NCI-H1048 (cell line): ENCODE results near the gene FBXO38.

Experiments
- DNase-seq: peaks from one replicate; lab custom pipeline; 2025; lab: John Stamatoyannopoulos, UW

The FBXO38 gene

DNA sequence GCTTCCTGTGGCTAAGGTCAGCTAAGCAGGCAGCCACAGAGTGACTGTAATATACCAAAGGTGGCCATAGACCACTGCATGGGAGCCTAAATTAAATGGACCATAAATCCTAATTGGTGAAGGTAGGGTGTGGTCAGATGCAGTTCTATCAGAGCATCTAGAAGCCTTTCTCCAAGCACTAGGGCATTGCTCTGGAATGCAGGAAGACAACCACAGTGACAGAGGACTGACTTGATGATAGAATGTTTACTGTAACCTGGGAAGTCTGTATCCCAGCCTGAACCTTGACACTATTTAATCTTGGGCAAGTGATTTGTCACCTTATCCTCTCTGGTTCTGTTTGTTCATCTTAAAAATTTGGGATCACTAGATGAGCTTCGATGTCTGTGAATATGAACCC is 2.3 kb downstream of the FBXO38 start:
- no peak for DNase-seq

DNA sequence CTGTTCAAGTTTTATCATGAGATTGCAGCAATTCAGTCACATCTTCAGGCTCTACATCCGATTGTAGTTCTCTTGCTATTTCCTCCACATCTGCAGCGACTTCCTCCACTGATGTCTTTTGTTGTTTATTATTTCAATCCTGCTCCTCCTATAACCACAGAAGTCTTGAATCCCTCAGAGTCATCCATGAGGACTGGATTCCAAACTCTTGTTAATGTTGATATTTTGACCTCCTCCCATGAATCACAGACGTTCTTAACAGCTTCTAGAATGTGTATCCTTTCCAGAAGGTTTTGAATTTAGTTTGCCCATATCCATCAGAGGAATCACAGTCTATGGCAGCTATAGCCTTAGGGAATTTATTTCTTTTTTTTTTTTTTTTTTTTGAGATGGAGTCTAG is 3.6 kb downstream of the FBXO38 start:
- no peak for DNase-seq

DNA sequence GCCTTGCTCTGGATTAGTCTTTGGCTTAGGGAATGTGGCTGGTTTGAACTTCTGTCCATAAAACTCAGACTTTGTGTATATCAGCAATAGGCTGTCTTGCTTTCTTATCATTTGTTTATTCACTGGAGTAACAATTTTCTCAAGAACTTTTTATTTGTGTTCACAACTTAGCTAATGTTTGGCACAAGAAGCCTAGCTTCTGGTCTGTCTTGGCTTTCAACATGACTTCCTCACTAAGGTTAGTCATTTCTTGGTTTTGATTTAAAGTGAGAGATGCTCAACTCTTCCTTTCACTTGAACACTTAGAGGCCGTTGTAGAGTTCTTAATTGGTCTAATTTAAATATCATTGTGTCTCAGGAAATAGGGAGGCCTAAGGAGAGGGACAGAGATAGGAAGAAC is 4.9 kb downstream of the FBXO38 start:
- DNase-seq = no peak

DNA sequence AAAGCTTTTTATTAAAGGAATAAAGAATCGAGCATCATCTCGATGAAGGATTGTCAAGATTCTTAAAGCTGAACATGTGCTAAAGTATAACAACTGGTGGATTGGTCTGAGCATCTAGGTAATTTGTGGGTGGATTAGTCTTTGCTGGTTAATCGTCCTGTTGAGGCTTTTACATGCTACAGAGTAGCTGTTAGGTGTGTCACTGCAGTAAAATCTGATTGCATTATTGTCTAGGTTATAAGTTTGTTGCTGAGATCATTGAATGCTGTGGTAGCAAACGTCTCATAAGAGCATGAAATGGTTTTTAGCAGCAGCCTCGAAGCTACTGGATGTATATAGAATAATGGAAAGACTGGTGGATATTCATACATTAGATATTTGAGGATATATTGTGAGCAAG is 7.2 kb downstream of the FBXO38 start:
- DNase-seq = no peak

DNA sequence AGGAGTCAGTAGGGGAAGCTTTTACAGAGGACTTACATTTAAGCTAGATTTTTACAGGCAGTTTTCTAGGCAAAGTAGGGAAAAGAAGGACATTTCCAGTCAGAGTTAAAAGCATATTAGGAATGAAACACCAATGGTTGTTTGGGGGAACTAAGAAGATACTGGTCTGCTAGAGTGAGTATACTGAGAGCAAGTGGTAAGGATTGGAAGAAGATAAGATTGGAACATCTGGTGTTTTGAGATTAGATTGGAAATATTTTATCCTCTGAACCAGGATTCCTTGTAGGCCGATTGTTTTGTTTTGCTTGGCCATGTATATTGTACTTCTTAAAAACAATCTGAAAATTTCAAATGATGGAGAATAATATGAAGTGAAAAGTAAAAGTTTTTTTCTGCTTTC is 7.7 kb downstream of the FBXO38 start:
- DNase-seq = no peak

DNA sequence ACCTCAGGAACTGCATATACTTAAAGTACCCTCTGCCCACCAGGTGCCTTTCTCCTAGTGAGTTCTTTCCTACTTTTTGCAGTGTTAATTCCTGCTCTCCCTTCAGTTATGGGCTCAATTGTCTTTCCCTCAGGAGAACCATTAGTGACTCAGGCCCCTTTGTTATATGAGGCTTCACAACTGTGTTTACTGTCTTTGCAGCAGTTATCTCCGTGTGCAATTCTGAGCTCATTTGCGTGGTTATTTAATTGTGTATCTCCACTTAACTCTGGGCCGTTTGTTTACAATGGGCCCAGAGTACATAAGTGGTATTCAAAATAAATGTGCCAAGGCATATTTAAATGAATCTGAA is 9.6 kb downstream of the FBXO38 start:
- DNase-seq = no peak

DNA sequence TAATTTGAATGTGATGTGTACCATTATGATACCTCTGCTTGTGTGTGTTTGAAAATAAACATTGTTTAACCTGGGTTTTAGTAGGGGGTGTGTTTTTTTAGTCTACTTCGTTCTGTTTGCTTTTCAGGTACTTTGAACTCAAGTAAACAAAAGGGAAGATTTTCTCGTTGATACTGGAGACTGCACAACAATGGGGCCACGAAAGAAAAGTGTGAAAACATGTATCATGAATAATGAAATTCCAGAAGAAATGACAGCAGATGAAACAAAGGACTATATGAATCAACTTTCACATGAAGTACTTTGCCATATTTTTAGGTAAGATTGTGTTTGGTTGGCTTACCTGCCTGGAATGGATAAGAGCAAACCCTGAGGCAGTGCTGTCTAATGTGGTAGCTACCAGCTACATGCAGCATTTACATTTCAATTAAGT is 10.8 kb downstream of the FBXO38 start:
- no peak for DNase-seq

DNA sequence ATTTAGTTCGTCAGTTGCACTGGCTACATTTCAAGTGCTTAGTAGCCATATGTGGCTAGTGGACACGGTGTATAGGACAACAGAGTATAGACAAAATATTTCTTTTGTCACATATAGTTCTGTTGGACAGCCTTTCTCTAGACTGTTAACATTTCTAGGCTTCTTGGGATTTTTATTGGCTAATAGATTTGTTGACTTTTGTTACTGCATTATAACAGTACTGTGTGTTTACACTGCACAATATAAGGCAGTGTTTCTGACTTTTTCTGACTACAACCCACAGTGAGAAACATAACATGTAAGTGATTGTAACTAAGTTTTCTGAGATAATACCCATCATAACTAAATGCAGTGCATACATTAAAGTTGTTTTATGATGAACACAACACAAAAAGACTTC is 11.3 kb downstream of the FBXO38 start:
- DNase-seq = no peak

DNA sequence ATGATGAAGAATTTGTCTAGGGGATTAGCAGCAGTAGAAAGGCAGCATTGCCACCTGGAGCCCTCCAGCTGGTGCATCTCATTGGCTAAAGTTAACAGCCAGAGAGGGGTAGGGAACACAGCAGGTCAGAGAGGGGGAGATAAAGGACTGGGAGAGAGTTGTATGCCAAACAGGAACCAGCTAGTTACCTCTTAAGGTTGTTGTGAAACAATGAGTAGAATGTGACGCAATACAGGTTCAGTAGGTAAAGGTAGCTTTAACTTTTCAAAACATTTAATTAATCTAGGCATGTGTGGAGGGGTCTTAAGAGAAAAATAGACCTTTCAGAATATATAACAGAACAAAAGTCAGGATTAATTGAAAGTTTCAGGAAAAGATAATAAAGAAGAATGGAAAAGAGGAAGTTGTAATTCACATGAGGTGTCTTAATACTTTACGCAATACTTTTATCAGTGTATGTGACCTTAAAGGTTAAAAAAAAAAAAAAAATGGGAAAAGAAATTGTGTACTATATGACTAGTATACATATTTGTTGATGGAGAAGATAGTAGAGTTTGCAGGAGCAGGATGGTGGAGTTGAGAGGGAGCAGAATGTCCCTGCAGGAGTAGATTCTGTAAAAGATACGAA is 14.3 kb downstream of the FBXO38 start:
- no peak for DNase-seq

DNA sequence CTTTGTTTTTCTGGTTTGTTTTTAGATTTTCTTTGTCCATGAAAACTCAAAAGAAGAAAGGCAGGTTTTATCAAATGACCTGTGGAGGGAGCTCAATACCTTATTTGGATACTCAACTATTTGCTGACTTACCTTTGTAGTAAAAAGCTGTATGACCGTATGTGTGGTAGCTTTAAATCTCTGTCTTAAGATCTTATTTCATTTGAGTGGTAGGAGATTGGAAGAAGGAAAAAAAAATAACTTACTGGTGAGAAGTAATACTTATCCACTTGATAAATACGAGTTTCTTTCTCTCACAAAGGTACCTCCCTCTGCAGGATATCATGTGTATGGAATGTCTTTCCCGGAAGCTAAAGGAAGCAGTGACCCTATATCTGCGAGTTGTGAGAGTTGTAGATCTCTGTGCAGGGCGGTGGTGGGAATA is 15.0 kb downstream of the FBXO38 start:
- DNase-seq = no peak

DNA sequence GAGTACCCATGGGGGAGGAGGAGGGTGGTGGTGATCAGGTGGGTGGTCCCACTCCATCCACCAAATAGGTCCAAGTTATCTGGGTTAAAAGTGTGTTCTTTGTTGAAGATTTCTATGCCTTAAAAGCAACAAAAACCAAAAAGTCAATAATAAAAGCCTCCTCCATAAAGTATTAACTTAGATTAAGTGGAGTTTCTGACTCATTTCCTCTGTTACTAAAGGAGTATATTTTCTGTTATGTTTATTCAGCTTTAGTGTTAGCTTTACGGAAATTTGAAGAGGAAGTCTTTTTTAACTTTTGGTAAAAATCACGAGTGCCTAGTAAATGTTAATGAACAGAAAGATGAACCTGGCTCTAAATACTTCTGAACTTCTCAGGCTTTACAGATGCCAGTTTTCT is 17.8 kb downstream of the FBXO38 start:
- no peak for DNase-seq

DNA sequence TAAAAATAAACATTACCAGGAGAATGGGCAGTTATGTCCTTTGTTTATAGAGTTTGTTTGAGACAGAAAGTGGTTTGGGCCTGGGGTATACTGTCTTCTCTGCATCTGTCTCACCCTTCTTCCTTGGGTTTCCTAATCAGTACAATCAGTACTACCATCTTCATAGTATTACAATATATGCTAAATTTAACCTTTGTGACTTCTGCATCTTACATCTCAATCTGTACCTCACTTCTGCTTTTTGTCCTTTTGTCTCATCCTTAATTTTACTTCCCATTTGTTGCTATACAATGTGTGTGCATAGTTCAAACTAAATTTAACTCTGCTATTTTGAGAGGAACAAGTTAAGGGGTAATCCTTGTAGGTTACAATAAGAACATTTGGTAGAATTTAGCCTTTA is 19.6 kb downstream of the FBXO38 start:
- DNase-seq = no peak

DNA sequence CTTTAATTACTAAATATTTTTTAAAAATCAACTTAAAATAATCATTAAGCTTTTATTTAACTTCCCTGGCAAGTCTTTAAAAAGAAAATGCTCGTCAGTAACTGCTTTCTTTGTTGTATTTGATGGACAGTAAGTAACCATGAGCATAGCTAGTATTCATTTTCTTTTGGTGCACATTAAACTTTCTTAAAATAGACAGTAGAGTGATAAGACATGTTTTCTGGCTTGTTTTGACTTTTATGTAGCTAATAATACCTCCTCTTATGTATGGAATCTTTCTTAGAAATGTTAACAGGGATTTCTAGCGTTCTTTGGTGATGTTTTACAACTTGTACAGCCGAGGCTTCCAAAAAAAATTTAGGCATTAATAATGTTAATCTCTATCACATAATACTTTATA is 22.6 kb downstream of the FBXO38 start:
- DNase-seq = no peak

DNA sequence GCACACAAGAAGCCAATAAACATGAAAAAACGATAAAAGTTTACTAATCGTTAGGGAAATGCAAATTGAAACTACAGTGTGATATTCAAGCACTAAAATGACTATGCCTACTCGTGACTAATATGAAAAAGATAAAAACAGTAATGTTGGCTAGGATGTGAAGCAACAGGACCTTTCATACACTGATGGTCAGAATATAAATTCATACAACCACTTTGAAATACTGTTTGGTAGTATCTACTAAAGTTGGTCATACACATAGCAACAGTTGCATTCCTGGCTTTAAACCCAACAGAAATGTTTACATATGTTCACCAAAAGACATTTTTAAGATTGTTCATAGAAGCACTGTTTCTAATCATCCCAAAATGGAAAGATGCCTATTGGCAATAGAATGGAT is 24.3 kb downstream of the FBXO38 start:
- no peak for DNase-seq

DNA sequence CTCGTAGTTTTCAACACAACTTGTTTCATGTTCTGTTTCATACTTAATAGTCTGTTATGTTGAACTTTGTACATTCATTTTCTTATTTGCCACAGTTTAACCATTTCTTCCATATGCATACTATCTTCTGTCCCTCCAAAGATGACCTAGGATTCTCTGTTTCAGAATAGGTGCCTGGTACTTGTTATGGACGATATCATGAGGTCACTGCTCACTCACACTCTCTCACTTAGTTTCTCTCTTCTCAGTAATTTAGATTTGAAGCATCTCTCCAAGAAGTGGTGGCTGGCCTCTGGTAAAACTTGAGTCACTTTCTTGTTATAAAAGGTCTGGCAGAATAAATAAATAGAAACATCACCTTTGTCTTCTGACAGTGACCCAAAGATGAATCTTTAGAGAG is 28.4 kb downstream of the FBXO38 start:
- no peak for DNase-seq

DNA sequence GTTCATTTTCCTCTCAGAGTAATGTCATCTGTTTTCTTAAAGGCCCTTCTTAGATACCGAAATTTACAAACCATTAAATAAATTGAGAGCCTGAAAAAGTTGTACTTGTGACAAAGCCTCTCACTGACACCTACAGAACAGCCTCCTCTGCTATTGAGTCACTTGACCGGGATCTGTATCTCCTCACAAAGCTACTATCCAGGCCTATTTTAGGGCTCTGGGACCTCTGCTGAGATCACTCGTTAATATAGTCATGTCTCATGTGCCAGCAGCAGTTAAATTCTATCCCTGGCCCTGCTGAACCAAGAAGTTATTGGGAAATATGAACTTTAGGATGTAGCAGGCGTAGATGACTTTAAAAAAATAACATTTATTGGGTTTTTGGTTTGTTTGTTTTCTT is 31.1 kb downstream of the FBXO38 start:
- no peak for DNase-seq

DNA sequence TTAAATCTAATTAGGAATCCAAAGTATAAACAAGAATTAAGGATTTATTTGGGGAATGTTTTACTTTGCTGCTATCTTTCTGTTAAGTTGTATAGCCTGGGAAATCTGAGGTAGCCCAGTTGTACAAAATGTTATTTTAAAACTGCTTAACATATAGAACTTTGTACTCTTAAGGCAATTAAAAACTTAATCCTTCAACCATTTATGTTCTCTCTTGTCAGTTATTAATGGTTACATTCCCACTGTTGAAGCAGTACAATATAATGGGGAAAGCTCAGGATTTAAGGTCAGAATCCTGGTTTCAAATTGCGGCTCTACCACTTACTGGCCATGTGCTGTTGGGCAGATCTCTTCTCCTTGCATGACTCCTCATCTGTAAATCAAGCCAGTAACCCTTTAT is 32.7 kb downstream of the FBXO38 start:
- DNase-seq = no peak

DNA sequence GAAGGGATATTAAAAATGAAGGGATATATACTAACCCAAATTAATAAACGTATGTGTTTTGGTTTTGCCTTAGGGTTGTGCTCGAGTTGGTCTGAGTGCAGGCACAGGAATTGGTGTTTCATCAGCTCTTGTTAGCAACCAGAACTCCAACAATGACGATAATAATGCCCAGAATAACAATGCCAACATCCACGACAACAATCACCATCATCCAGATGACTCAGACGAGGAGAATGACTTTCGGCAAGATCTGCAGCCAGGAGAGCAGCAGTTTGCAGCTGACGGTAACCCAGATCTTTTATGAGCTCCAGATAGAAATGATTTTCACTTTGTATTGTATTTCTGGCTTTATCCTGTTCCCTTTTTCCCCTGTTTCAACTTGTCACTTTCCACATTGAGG is 33.2 kb downstream of the FBXO38 start:
- no peak for DNase-seq

DNA sequence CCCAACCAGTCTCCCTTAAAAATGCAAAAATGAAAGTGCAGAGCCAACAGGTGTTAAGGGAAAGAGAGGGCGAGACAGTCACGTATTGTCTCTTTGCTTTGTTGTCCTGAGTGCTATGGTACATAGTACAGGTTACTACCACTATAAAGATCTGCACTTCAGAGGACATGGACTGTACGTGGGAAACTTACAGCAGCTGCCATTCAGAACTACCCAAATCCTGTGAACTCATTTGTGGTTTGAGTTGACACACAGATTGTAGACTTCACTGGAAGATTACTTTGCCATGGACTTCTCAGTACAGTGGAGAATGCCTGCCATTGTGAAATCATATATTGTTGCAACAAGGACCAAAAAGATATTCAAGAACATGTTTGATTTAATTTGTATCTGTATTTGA is 34.8 kb downstream of the FBXO38 start:
- no peak for DNase-seq

DNA sequence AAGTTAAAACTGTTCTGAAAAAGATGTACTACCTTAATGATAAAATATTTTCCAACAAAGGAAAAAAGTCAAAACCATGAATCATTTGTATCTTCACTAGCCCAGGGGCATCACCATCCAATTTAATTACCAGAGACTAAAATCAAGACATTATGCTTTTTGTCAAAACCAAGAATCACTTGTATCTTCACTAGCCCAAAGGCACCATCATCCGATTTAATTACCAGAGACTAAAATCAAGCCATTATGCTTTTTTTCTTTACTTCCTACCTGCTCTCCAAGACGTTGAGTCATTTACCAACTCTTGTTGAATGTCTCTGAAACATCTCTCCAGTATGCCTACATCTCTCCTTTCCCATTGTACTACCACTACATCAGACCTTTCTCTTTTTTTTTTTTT is 37.9 kb downstream of the FBXO38 start:
- DNase-seq = no peak

DNA sequence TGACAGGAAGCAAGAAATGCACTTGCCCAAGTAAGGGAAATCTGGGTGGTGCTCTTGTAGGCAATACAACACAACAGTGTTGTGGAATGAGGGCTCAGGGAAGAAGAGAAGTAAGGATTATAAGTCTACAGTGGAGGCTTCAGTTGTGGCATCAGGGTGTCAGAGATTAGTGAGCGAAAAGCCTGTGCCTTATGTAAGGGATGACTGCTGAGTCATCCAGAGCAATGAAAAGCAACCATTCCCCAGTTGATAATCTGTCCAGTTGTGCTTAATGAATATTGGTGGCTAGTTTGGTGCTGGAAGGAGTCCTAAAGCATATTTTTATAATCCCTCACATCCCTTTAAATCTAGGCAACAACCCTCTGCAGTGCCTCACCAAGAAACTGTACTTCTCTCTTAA is 42.0 kb downstream of the FBXO38 start:
- no peak for DNase-seq

DNA sequence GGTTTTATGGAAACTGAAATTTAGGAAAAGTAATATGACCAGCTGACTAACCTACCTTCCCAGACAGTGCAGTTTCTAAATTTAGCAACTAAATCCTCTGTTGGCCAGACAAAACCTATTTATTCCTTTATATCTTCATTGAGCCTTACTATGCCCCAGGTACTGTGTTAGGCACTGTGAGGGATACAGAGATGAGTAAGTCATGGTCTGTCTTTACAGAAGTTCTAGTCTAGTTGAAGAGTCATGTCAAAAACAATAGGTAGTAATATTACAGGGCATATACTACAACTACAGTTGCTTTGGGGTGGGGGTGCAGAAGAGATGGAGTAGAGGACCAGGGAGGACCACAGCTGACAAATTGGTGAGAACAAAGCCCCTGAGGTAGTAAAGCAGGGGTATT is 42.8 kb downstream of the FBXO38 start:
- no peak for DNase-seq

DNA sequence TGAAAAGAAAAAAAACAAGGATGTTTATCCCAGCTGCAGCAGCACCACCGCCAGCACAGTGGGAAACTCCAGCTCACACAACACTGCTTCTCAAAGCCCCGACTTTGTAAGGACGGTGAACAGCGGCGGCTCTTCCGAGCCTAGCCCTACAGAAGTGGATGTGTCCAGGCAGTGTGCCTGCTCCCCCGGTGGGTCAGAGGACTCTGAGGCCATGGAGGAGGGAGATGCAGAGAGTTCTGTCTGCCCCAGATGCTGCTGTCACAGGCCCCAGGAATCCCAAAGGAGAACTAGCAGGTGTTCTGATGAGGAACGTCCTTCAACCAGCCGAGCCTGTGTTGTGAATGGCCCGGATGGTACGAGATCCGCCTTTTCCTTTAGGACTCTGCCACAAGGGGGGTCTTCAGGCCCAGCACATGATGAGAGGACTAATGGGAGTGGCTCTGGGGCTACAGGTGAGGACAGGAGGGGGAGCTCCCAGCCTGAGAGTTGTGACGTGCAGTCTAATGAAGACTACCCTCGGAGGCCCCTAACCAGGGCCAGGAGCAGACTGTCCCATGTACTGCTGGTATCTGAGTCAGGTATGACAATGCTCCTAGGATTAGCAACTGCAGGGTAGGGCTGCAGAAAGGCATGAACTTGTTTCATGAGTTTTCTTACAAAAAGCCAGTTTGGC is 43.7 kb downstream of the FBXO38 start:
- no peak for DNase-seq

DNA sequence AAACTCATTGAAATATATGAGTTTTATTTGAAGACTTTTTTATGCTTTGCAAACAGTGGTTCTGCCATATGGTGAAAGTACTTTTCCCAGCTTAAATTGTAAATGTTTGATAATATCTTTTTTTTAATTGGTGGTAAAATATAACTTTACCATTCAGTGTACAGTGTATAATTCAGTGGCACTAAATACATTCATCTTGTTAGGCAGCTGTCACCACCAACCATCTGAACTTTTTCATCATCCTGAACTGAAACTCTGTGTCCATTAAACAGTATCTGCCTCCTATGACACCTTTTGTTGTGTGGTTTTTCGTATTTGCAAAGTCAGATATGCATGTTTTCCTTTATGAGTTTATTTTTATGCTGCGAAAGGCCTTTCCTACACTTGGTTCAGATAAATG is 45.1 kb downstream of the FBXO38 start:
- DNase-seq = no peak
